H9 (cell line): ENCODE results near the gene CCDC121. TPM values are rescaled to one million over a fixed set of nuclear protein-coding genes. Genes with fewer than 3 reads are reported as not detected.

Source experiments
- DNase-seq: peaks from one replicate; pipeline ENCODE4 v3.0.0-alpha.2; 2017
- H2AFZ ChIP-seq: one replicate; pipeline ENCODE4 v1.6.1; 2013; ENCODE audit warnings: mild to moderate bottlenecking, low read length, control low read depth, moderate library complexity
- H2AK5ac ChIP-seq: 2 replicates; pipeline ENCODE4 v1.6.1; 2013; ENCODE audit warnings: low read length, control low read depth, mixed read lengths; ENCODE audit not compliant: insufficient read length
- H2BK120ac ChIP-seq: one replicate; pipeline ENCODE4 v1.6.1; 2013; ENCODE audit warnings: low read depth, mild to moderate bottlenecking, low read length, control low read depth, inconsistent platforms; ENCODE audit not compliant: poor library complexity, severe bottlenecking
- H2BK12ac ChIP-seq: 2 replicates; pipeline ENCODE4 v1.6.1; 2013; ENCODE audit warnings: low read length, control low read depth, mixed read lengths, low read depth; ENCODE audit not compliant: insufficient read length
- H2BK15ac ChIP-seq: 2 replicates; pipeline ENCODE4 v1.6.1; 2013; ENCODE audit warnings: low read depth, low read length, control low read depth
- H2BK20ac ChIP-seq: one replicate; pipeline ENCODE4 v1.6.1; 2013; ENCODE audit warnings: low read depth, mild to moderate bottlenecking, low read length, control low read depth, inconsistent platforms; ENCODE audit not compliant: poor library complexity, severe bottlenecking
- H2BK5ac ChIP-seq: 2 replicates; pipeline ENCODE4 v1.6.1; 2013; ENCODE audit warnings: low read length, control low read depth, mixed read lengths; ENCODE audit not compliant: insufficient read length
- H3K14ac ChIP-seq: 2 replicates; pipeline ENCODE4 v1.6.1; 2013; ENCODE audit warnings: low read length, control low read depth; ENCODE audit not compliant: insufficient read depth
- H3K18ac ChIP-seq: 2 replicates; pipeline ENCODE4 v1.6.1; 2013; ENCODE audit warnings: low read depth, mild to moderate bottlenecking, mixed read lengths, low read length, control low read depth; ENCODE audit not compliant: insufficient read length
- H3K23ac ChIP-seq: 2 replicates; pipeline ENCODE4 v1.6.1; 2013; ENCODE audit warnings: low read length, control low read depth, mixed read lengths, low read depth; ENCODE audit not compliant: insufficient read length
- H3K23me2 ChIP-seq: 2 replicates; pipeline ENCODE4 v1.6.1; 2013; ENCODE audit warnings: low read depth, mild to moderate bottlenecking, mixed read lengths, low read length, control low read depth; ENCODE audit not compliant: insufficient read length, poor library complexity, severe bottlenecking
- H3K27ac ChIP-seq: 2 replicates; pipeline ENCODE4 v1.5.1; 2013; ENCODE audit warnings: low read length, control low read depth, mixed read lengths, low read depth; ENCODE audit not compliant: insufficient read length
- H3K27me3 ChIP-seq: 2 replicates; pipeline ENCODE4 v1.6.1; 2013; ENCODE audit warnings: low read length, control low read depth, inconsistent platforms; ENCODE audit not compliant: insufficient read depth
- H3K4ac ChIP-seq: 2 replicates; pipeline ENCODE4 v1.6.1; 2013; ENCODE audit warnings: low read depth, mild to moderate bottlenecking, control low read depth, inconsistent platforms, low read length, moderate library complexity
- H3K4me1 ChIP-seq: 2 replicates; pipeline ENCODE4 v1.6.1; 2013; ENCODE audit warnings: low read length, control low read depth, inconsistent platforms; ENCODE audit not compliant: insufficient read depth
- H3K4me2 ChIP-seq: 2 replicates; pipeline ENCODE4 v1.6.1; 2013; ENCODE audit warnings: low read length, control low read depth, mixed read lengths; ENCODE audit not compliant: insufficient read length, insufficient read depth
- H3K56ac ChIP-seq: 2 replicates; pipeline ENCODE4 v1.6.1; 2013; ENCODE audit warnings: low read depth, mild to moderate bottlenecking, mixed read lengths, low read length, control low read depth; ENCODE audit not compliant: insufficient read length
- H3K79me1 ChIP-seq: 2 replicates; pipeline ENCODE4 v1.6.1; 2013; ENCODE audit warnings: low read depth, mild to moderate bottlenecking, moderate library complexity, low read length, control low read depth, inconsistent platforms; ENCODE audit not compliant: insufficient read depth, poor library complexity, severe bottlenecking
- H3K79me2 ChIP-seq: 2 replicates; pipeline ENCODE4 v1.6.1; 2013; ENCODE audit warnings: low read length, control low read depth, inconsistent platforms; ENCODE audit not compliant: insufficient read depth
- H3K9ac ChIP-seq: 2 replicates; pipeline ENCODE4 v1.6.1; 2013; ENCODE audit warnings: low read length, control low read depth, mixed read lengths; ENCODE audit not compliant: insufficient read length; ENCODE audit errors: extremely low read depth
- H3K9me3 ChIP-seq: one replicate; pipeline ENCODE4 v1.6.1; 2013; ENCODE audit warnings: low read depth, low read length, inconsistent platforms; ENCODE audit not compliant: control insufficient read depth
- H3T11ph ChIP-seq: one replicate; pipeline ENCODE4 v1.6.1; 2013; ENCODE audit warnings: mild to moderate bottlenecking, low read length, control low read depth, inconsistent platforms
- H4K20me1 ChIP-seq: one replicate; pipeline ENCODE4 v1.6.1; 2013; ENCODE audit not compliant: control insufficient read depth, insufficient read length, insufficient read depth
- H4K5ac ChIP-seq: 2 replicates; pipeline ENCODE4 v1.6.1; 2013; ENCODE audit warnings: low read depth, mild to moderate bottlenecking, mixed read lengths, low read length, control low read depth; ENCODE audit not compliant: insufficient read length
- H4K8ac ChIP-seq: replicated peaks from 2 replicates; pipeline ENCODE4 v1.6.1; 2013; ENCODE audit warnings: low read length, control low read depth, mixed read lengths, low read depth; ENCODE audit not compliant: insufficient read length
- H4K91ac ChIP-seq: 2 replicates; pipeline ENCODE4 v1.6.1; 2013; ENCODE audit warnings: low read depth, mild to moderate bottlenecking, moderate library complexity, mixed read lengths, low read length, control low read depth; ENCODE audit not compliant: insufficient read length
- H3K27ac Mint-ChIP-seq, 3 experiments: 2 replicates in 2 of 3; 3 replicates in 1 of 3; pipeline ENCODE4 v1.8.0; 2020 to 2021; ENCODE audit warnings: mixed read lengths in 3 of 3, mild to moderate bottlenecking in 1 of 3, moderate library complexity in 1 of 3
- H3K27me3 Mint-ChIP-seq: 2 replicates; pipeline ENCODE4 v1.8.0; 2021; ENCODE audit warnings: low read depth, mild to moderate bottlenecking, moderate library complexity, mixed read lengths
- H3K36me3 Mint-ChIP-seq, 3 experiments: 2 replicates in 2 of 3; 3 replicates in 1 of 3; pipeline ENCODE4 v1.8.0; 2020 to 2021; ENCODE audit warnings: low read depth in 3 of 3, mixed read lengths in 3 of 3; ENCODE audit not compliant: insufficient read depth in 1 of 3
- H3K4me1 Mint-ChIP-seq, 2 experiments: 2 replicates each; pipeline ENCODE4 v1.8.0; 2020; ENCODE audit warnings: mixed read lengths in 2 of 2
- H3K4me3 Mint-ChIP-seq, 2 experiments: 2 replicates in 1 of 2; 3 replicates in 1 of 2; pipeline ENCODE4 v1.8.0; 2020 to 2021; ENCODE audit warnings: mild to moderate bottlenecking in 2 of 2, mixed read lengths in 2 of 2, moderate library complexity in 1 of 2
- H3K9me3 Mint-ChIP-seq, 2 experiments: 2 replicates in 1 of 2; 3 replicates in 1 of 2; pipeline ENCODE4 v1.8.0; 2020; ENCODE audit warnings: mild to moderate bottlenecking in 2 of 2, mixed read lengths in 2 of 2, moderate library complexity in 1 of 2
- CTCF ChIP-seq: fragments of 200-600 bp; sonication (generic); conservative IDR thresholded peaks from 3 replicates; pipeline ENCODE4 v1.8.0; 2021; ENCODE audit warnings: antibody characterized with exemption, mild to moderate bottlenecking
- WGBS: extraction: QIAGEN DNeasy Blood & Tissue Kit; methylation state at CpG from one replicate; pipeline ENCODE4 v1.1.7; 2013; ENCODE audit warnings: missing lambda C conversion rate, low lambda C conversion rate, mixed read lengths; ENCODE audit not compliant: insufficient read length; ENCODE audit errors: extremely low coverage; 5-methylcytosine and 5-hydroxymethylcytosine counted together
- total RNA-seq: library from RNA; stranded (reverse); gene quantifications from 2 replicates; pipeline ENCODE4 v1.2.1, GENCODE V29; 2021

The CCDC121 gene
- total RNA-seq, 1 experiment from 2014 or later, result 1.2 TPM

DNA sequence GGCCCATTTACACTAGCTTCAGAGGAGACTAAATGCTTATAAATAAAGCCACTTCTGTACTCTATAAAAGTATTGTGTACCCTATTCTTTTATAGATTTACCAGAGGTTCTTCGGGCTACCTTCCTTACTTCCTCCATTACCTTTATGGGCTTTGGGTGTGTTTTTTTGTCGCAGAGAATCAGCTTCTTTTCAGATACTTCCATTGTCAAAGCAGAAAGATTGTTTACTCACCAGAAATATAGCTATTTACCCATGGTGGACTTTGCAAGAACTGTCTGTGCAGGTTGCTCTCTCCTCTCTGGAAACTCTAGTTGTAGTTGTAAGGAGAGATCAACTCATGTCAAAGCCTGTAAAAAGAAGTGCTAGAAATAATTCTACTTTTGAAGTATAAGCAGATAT is 14.8 kb downstream of the CCDC121 start:
- no CpG with 5 or more reads among the region's 2 CpGs for WGBS
- Histone ChIP-seq H3K18ac (no peak overlapping the region), H4K8ac (no peak overlapping the region), H2AK5ac (no peak overlapping the region), H3K4me2 (no peak overlapping the region), H2AFZ (no peak overlapping the region), H3K4me1 (no peaks in the 10 kb centered on the region), H4K5ac (no peak overlapping the region), H2BK20ac (no peak overlapping the region), H2BK5ac (no peak overlapping the region), H2BK15ac (no peak overlapping the region), H3K27me3 (no peaks in the 10 kb centered on the region; the same call in 1 of the 2 replicates), H3K23me2 (no peaks in the 10 kb centered on the region), H3K14ac (no peak overlapping the region), H3K23ac (no peak overlapping the region), H4K20me1 (no peaks in the 10 kb centered on the region), H2BK120ac (no peak overlapping the region), H3K79me2 (no peaks in the 10 kb centered on the region), H3T11ph (no peak overlapping the region), H3K9ac (no peak overlapping the region), H3K4ac (no peak overlapping the region), H2BK12ac (no peak overlapping the region), H4K91ac (no peak overlapping the region), H3K9me3 (no peaks in the 10 kb centered on the region), H3K56ac (no peak overlapping the region), H3K27ac (no peak overlapping the region), H3K79me1 (no peaks in the 10 kb centered on the region)
- Mint-ChIP-seq H3K27ac (no peak overlapping the region), H3K9me3 (no peaks in the 10 kb centered on the region), H3K4me1 (no peaks in the 10 kb centered on the region), H3K4me3 (no peak overlapping the region), H3K27me3 (no peaks in the 10 kb centered on the region), H3K36me3 (peaks cover 23 to 56% (median 52%) of the 10 kb centered on the region in 3 experiments; a peak in 6 of 7 replicates)
- TF ChIP-seq CTCF, result no peak
- DNase-seq, result no peak
